Renal cortical epithelial cell (primary cell): Measurements from ENCODE around the gene TPD52L2. TPM values are rescaled to one million over a fixed set of nuclear protein-coding genes. Genes with fewer than 3 reads are reported as not detected.
"Not testable (repeated sequence)": the region's sequence is repeated elsewhere in the genome, so short reads cannot be mapped to it uniquely, and the experiment has no call there.

ENCODE experiments used
- DNase-seq: peaks from one replicate; pipeline ENCODE4 v3.0.0-alpha.2; 2011; ENCODE audit warnings: low read depth
- total RNA-seq: library from RNA; depleted of rRNA; stranded (reverse); fragments of >200 nt; gene quantifications from 2 replicates; pipeline ENCODE4 v1.2.3, GENCODE V29; 2014

The TPD52L2 gene
- total RNA-seq, 1 donor from 2014 or later: 154 TPM

GRCh38 chr20:63855363-63856097 is 9.5 kb upstream of the TPD52L2 start:
- no peak for DNase-seq

DNA sequence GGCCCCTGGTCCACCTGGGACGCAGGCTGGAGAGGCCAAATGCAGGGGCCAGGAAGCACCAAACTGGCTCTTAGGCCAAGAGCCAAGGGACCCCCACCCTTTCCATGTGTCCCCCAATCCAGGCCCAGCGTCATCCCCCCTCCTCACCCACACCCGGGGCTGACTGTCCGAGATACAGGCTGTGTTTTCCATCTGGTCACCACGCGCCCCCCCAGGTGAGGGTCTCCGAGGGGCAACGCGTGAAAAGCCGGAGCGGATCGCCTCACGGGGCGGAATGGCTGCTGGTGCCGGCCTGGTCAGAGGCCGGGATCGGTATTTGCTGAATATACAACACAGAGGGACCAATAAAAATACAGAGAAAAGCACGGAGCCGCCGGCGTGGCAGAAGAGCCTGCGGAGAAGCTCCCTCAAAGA is 9.0 kb upstream of the TPD52L2 start:
- no peak for DNase-seq

GRCh38 chr20:63857764-63858392 is 7.2 kb upstream of the TPD52L2 start:
- no peak for DNase-seq

- peak; percentile 36 for DNase-seq
These were observed 6.5 kb upstream of the TPD52L2 start for GRCh38 chr20:63858393-63859165.

DNA sequence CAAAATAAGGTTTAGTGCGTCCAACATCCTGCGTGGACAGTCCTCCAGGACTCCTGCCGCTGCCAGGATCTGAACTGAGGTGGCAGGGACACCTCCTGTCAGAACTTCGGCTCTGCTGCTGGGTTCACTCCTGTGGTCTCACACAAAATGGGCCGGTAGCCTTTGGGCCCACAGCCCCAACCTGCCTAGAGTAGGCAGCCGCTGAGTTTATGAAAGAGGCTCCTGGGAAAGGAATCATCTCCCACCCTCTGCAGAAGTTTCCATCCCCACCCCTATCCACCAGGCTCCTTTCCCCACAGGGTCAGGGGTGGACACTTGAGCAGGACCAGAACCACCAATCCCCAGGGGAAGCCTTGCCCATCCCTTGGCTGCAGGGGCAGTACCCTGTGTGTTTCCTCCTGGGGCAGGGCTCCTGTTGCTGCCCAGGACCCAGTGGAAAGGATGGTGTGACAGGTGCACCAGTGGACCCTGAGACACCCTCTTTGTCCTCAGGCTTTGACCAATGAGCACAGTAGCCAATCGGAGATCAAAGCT is 5.8 kb upstream of the TPD52L2 start:
- no peak for DNase-seq

- DNase-seq: no peak
These were observed 4.6 kb upstream of the TPD52L2 start for GRCh38 chr20:63860325-63861051.

DNA sequence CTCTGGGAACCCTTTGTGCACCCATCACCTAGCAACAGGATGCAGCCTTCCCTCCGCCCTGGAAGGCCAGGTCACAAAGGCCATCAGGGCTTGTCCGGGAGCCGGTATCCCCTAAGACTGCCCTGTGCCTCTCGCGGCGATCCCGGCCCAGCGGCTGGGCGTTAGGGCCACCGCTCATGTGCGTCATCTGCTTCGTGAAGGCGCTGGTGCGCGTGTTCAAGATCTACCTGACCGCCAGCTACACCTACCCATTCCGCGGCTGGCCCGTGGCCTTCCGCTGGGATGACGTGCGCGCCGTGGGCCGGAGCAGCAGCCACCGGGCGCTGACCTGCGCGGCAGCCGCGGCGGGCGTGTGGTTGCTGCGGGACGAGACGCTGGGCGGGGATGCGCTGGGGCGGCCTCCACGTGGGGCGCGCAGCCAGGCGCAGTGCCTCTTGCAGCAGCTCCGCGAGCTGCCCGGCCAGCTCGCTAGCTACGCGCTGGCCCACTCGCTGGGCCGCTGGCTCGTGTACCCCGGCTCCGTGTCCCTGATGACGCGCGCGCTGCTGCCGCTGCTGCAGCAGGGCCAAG is 3.6 kb upstream of the TPD52L2 start, which contains the start of gene ABHD16B:
Gene ABHD16B, plus strand, starts transcription at position 134 of the 570 bp plus-strand sequence. Its CDS starts 43 bp downstream, at position 177.
- DNase-seq: no peak

DNA sequence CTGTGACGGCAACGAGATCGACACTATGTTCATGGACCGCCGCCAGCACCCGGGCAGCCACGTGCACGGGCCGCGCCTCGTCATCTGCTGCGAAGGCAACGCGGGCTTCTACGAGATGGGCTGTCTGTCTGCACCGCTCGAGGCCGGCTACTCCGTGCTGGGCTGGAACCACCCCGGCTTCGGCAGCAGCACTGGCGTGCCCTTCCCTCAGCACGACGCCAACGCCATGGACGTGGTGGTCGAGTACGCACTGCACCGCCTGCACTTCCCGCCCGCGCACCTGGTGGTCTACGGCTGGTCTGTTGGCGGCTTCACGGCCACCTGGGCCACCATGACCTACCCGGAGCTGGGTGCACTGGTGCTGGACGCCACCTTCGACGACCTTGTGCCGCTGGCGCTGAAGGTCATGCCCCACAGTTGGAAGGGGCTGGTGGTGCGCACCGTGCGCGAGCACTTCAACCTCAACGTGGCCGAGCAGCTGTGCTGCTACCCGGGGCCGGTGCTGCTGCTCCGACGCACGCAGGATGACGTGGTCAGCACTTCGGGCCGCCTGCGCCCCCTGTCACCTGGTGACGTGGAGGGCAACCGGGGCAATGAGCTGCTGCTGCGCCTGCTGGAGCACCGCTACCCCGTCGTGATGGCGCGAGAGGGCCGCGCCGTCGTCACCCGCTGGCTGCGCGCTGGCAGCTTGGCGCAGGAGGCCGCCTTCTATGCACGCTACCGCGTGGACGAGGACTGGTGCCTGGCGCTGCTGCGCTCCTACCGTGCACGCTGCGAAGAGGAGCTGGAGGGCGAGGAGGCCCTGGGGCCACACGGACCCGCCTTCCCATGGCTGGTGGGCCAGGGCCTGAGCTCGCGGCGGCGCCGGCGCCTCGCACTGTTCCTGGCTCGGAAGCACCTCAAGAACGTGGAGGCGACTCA is 2.8 kb upstream of the TPD52L2 start:
- no peak for DNase-seq

DNA sequence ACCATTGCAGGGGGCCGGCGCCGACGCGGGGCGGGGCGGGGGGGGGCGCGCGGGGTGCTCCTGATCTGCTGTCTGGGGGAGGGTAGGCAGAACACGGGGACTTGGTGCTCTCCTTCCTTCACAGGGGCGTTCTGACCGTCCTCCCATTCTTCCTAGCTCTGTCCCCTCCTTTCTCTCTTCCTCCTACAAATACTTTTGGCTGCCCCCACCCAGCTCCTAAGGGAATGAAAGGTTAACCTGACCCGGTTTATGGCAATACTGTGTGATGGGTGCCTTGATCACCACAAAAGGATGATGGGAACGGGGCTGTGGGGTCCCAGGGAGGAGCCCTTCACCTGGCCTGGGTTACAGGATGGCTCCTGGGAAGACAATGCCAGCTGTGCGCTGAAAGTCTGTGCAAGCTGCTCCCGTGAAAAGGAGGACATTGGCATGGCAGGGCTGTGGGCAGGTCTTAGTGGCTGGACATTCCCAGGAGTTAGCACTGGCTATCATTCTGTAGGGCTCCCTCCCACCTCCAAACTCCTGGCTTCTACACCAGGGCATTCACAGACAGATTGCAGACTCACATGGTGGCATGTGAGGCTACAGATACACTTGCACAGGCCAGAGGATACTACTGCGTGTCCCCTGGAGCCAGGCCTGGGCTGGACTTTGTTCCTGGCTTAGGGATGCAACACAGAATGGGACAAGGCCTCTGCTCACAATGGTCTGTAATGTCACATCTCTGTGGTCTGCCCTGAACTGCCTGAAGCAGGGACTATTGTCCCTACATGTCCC is 1.9 kb upstream of the TPD52L2 start:
- DNase-seq: no peak

DNA sequence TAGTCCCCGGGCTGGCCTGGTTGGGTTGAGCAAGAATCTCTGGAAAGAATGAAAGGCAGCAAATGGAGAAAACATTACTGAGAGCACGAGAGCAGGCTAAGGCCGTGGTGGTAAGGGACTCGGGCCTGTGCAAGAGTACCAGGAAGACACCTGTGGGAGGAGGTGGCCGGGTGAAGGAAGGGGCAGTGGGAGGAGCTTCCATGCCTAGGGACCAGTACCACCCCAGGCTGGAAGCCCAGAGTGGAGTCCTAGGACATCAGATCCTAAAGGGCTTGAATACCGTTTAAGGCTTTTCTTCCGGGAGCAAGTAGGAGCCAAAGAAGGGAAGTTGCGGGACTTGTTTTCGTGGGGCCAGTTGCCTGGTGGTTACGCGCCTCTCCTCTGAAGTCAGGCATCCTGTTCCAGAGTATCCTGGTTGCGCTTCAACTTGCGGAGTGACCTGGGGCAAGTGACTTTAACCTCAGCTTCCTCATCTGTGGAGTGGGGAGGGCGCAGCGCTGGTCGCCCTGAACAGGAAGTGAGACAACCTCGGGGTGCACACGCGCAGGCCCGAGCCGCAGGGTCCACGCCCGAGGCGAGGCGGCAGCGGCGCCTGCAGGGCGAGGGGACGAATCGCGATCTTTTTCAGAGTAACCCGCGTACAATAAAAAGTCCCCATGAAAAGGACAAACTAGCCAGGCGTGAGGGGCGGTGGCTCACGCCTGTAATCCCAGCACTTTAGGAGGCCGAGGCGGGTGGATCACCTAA is 1.1 kb upstream of the TPD52L2 start:
- DNase-seq: peak; percentile 66

GRCh38 chr20:63864545-63864977 is 509 bp upstream of the TPD52L2 start:
- no peak for DNase-seq

DNA sequence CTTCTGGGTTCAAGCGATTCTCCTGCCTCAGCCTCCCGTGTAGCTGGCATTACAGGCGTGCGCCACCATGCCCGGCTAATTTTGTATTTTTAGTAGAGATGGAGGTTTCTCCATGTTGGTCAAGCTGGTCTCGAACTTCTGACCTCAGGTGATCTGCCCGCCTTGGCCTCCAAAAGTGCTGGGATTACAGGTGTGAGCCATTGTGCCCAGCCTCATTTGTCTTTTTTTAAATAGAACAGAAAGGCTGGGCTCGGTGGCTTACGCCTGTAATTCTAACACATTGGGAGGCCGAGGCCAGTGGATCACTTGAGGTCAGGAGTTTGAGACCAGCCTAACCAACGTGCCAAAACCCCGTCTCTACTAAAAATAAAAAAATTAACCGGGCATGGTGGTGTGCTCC is 2.0 kb downstream of the TPD52L2 start:
- not testable (repeated sequence) for DNase-seq

- no peak for DNase-seq
These were observed 3.2 kb downstream of the TPD52L2 start for GRCh38 chr20:63868264-63868663.

DNA sequence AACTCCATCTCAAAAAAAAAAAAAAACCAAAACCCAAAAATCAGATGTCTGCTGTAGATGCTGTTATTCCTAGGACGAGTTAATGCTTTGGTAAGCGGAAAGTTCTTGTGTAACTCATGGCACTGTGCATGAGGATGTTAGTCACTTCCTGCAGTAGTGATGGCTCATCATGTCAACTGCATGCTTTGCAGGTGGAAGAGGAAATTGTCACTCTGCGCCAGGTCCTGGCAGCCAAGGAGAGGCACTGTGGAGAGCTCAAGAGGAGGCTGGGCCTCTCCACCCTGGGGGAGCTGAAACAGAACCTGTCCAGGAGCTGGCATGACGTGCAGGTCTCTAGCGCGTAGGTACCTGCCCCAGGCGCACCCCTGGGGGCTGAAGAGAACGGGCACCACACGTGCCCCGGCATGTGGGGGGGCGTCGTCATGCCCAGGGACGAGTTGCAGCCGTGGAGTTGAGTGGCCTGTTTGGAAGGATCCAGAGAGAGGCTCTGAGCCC is 8.5 kb downstream of the TPD52L2 start:
- DNase-seq: peak; percentile 61

DNA sequence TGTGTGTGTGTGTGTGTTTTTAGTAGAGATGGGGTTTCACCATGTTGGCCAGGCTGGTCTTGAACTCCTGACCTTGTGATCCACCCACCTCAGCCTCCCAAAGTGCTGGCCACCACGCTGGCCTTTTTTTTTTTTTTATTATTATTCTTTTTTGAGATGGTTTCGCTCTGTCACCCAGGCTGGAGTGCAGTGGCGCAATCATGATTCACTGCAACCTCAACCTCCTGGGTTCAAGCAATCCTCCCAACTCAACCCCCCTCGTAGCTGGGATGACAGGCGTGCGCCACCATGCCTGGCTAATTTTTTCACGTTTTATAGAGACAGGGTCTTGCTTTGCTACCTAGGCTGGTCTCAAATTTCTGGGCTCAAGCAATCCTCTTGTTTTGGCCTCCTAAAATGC is 9.2 kb downstream of the TPD52L2 start:
- not testable (repeated sequence) for DNase-seq

GRCh38 chr20:63876489-63877036 is 11.5 kb downstream of the TPD52L2 start:
- no peak for DNase-seq

DNA sequence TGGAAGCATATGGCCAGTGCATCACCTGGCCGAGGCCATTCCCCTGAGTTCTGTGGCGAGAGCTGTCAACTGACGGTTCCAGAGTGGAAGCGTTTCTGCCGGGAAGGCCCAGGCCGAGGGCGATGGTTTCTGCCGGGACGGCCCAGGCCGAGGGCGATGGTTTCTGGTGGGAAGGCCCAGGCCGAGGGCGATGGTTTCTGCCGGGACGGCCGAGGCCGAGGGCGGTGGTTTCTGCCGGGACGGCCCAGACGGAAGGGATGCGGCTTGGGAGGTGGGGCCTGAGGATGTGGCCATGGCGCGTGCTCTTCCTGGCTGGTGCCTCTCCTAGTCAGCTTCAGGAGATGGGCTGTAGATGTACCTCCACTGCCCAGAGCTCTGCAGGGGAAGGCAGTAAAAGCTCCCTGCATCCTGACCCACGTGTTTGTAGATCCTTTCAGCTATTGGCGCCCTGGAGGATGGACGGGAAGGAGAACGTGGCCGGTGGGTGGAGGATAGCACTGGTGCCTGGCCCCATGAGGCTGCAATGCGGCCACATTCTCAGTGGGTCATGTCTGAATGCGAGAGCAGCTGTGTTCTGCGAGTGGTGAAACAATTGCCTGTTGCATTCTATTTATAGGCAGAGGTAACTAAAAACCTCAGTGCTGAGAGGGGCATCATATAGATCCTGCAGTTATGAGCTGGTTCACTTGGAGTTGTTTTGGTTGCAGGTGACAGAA is 12.8 kb downstream of the TPD52L2 start:
- DNase-seq: no peak
